BLaER1 (cell line): ENCODE data around the gene TCN2.

Experiments used
- H3K27ac ChIP-seq: shearing (Covaris generic); formaldehyde crosslinking; 2 replicates; pipeline ENCODE4 v1.8.1; 2022
- H3K27me3 ChIP-seq: shearing (Covaris generic); formaldehyde crosslinking; 2 replicates; pipeline ENCODE4 v1.8.1; 2022
- H3K36me3 ChIP-seq: shearing (Covaris generic); formaldehyde crosslinking; 2 replicates; pipeline ENCODE4 v1.8.1; 2022
- H3K4me1 ChIP-seq: shearing (Covaris generic); formaldehyde crosslinking; 2 replicates; pipeline ENCODE4 v1.8.1; 2022
- H3K4me2 ChIP-seq: shearing (Covaris generic); formaldehyde crosslinking; 2 replicates; pipeline ENCODE4 v1.8.1; 2022
- H3K4me3 ChIP-seq: shearing (Covaris generic); formaldehyde crosslinking; 2 replicates; pipeline ENCODE4 v1.8.1; 2022
- H3K9ac ChIP-seq: shearing (Covaris generic); formaldehyde crosslinking; 2 replicates; pipeline ENCODE4 v1.8.1; 2022
- H3K9me3 ChIP-seq: shearing (Covaris generic); formaldehyde crosslinking; 2 replicates; pipeline ENCODE4 v1.8.1; 2022
- H4K20me1 ChIP-seq: shearing (Covaris generic); formaldehyde crosslinking; 2 replicates; pipeline ENCODE4 v1.8.1; 2022
- Cebpa-rat ChIP-seq: shearing (Covaris generic); IDR thresholded peaks from 2 replicates; pipeline ENCODE4 v1.8.1; 2022

TCN2 gene

DNA sequence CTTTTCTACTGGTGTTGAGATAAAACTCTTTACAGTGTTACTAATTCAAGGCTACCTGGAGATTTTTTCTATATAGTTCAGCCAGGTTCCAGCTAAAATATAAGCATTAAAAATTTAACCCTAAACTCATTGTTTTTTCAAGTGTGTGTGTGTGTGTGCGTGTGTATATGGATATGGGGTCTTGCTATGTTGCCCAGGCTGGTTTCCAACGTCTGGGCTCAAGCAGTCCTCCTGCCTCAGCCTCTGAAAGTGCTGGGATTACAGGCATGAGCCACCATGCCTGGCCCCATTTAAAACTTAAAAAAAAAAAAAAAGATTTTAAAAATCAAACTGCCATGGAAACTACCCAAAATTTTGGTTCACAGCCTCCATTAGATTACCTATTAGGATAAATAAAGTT lies 10.8 kb upstream of the TCN2 start:
- Histone ChIP-seq H3K9ac (no peak overlapping the region), H4K20me1 (no peaks in the 10 kb centered on the region; the same call in 1 of the 2 replicates), H3K27ac (no peak overlapping the region), H3K4me2 (no peak overlapping the region), H3K4me3 (no peak overlapping the region), H3K9me3 (no peaks in the 10 kb centered on the region), H3K27me3 (no peaks in the 10 kb centered on the region; the same call in 1 of the 2 replicates), H3K36me3 (no peaks in the 10 kb centered on the region), H3K4me1 (peaks cover 7% of the 10 kb centered on the region)
- no peak for TF ChIP-seq Cebpa-rat

DNA sequence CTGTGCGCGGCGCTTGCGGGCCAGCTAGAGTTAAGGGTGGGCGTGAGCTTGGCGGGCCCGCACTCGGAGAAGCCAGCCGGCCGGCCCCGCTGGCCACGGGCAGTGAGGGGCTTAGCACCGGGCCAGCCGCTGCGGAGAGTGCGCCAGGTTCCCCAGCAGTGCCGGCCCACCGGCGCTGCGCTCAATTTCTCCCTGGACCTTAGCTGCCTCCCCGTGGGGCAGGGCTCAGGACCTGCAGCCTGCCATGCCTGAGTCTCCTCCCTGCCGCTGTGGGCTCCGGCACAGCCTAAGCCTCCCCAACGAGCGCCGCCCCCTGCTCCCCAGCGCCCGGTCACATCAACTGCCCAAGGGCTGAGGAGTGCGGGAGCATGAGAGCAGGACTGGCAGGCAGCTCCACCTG lies 10.1 kb upstream of the TCN2 start:
- H3K27me3 ChIP-seq, result no peaks in the 10 kb centered on the region; the same call in 1 of the 2 replicates
- no peak overlapping the region for H3K4me3 ChIP-seq
- no peak overlapping the region for H3K27ac ChIP-seq
- no peaks in the 10 kb centered on the region for H4K20me1 ChIP-seq
- no peak overlapping the region for H3K9ac ChIP-seq
- no peak overlapping the region for H3K4me2 ChIP-seq
- H3K9me3 ChIP-seq, result no peaks in the 10 kb centered on the region
- no peak for TF ChIP-seq Cebpa-rat
- peaks cover 7% of the 10 kb centered on the region for H3K4me1 ChIP-seq
- no peaks in the 10 kb centered on the region for H3K36me3 ChIP-seq

DNA sequence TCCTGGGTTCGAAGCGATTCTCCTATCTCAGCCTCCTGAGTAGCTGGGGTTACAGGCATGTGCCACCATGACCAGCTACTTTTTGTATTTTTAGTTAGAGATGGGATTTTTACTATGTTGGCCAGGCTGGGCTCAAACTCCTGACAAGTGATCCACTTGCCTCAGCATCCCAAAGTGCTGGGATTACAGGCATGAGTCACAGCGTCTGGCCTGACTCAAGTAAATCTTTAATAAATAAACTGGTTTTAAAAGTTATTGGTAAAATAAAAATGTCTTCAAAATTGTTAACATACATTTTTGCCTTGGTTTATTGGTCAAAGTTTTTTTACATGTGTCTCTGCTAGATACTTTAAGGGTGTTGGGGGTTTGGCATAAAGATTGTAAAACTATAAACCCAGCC lies 8.0 kb upstream of the TCN2 start:
- Histone ChIP-seq H3K27me3 (no peaks in the 10 kb centered on the region), H3K27ac (no peak overlapping the region), H3K36me3 (no peaks in the 10 kb centered on the region), H4K20me1 (no peaks in the 10 kb centered on the region), H3K9me3 (no peaks in the 10 kb centered on the region), H3K9ac (no peak overlapping the region), H3K4me1 (no peaks in the 10 kb centered on the region), H3K4me2 (no peak overlapping the region), H3K4me3 (no peak overlapping the region)
- TF ChIP-seq Cebpa-rat, result no peak

- no peaks in the 10 kb centered on the region for H3K9me3 ChIP-seq
- no peaks in the 10 kb centered on the region for H4K20me1 ChIP-seq
- no peaks in the 10 kb centered on the region for H3K36me3 ChIP-seq
- H3K9ac ChIP-seq, result no peak overlapping the region
- peaks cover 13% of the 10 kb centered on the region for H3K4me1 ChIP-seq
- H3K4me2 ChIP-seq, result no peak overlapping the region
- H3K27me3 ChIP-seq, result no peaks in the 10 kb centered on the region
- no peak for TF ChIP-seq Cebpa-rat
- H3K27ac ChIP-seq, result no peak overlapping the region
- H3K4me3 ChIP-seq, result no peak overlapping the region
These were observed 6.1 kb upstream of the TCN2 start for GRCh38 chr22:30600921-30601320.

DNA sequence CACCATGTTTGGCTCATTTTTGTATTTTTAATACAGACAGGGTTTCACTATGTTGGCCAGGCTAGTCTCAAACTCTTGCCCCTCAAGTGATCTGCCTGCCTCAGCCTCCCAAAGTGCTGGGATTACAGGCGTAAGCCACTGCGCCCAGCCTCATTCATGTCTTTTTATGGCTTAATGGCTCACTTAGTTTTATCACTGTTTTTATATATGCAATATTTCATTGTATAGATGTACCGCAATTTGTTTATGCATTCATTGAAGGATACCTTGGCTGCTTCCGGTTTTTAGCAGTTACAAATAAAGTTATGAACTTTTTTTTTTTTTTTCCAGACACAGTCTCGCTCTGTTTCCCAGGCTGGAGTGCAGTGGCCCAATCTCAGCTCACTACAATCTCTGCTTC lies 5.5 kb upstream of the TCN2 start:
- Histone ChIP-seq H3K36me3 (no peaks in the 10 kb centered on the region), H3K9ac (no peak overlapping the region), H3K9me3 (no peaks in the 10 kb centered on the region), H4K20me1 (no peaks in the 10 kb centered on the region), H3K27ac (no peak overlapping the region), H3K4me2 (no peak overlapping the region), H3K27me3 (no peaks in the 10 kb centered on the region), H3K4me3 (no peak overlapping the region), H3K4me1 (peaks cover 18% of the 10 kb centered on the region)
- no peak for TF ChIP-seq Cebpa-rat

GRCh38 chr22:30602049-30602448 lies 4.9 kb upstream of the TCN2 start:
- H3K27ac ChIP-seq, result no peak overlapping the region
- no peak for TF ChIP-seq Cebpa-rat
- H4K20me1 ChIP-seq, result no peaks in the 10 kb centered on the region
- H3K4me3 ChIP-seq, result no peak overlapping the region
- no peak overlapping the region for H3K9ac ChIP-seq
- no peak overlapping the region for H3K4me2 ChIP-seq
- peaks cover 23% of the 10 kb centered on the region for H3K4me1 ChIP-seq
- no peaks in the 10 kb centered on the region for H3K9me3 ChIP-seq
- no peaks in the 10 kb centered on the region for H3K27me3 ChIP-seq
- no peaks in the 10 kb centered on the region for H3K36me3 ChIP-seq

- H3K4me3 ChIP-seq, result no peak overlapping the region
- H3K4me1 ChIP-seq, result peaks cover 41% of the 10 kb centered on the region
- H3K36me3 ChIP-seq, result no peaks in the 10 kb centered on the region
- no peak overlapping the region for H3K27ac ChIP-seq
- H3K27me3 ChIP-seq, result no peaks in the 10 kb centered on the region
- H3K4me2 ChIP-seq, result no peak overlapping the region
- no peaks in the 10 kb centered on the region for H3K9me3 ChIP-seq
- H4K20me1 ChIP-seq, result no peaks in the 10 kb centered on the region
- H3K9ac ChIP-seq, result no peak overlapping the region
- no peak for TF ChIP-seq Cebpa-rat
These were observed 3.2 kb upstream of the TCN2 start for GRCh38 chr22:30603801-30604200.

DNA sequence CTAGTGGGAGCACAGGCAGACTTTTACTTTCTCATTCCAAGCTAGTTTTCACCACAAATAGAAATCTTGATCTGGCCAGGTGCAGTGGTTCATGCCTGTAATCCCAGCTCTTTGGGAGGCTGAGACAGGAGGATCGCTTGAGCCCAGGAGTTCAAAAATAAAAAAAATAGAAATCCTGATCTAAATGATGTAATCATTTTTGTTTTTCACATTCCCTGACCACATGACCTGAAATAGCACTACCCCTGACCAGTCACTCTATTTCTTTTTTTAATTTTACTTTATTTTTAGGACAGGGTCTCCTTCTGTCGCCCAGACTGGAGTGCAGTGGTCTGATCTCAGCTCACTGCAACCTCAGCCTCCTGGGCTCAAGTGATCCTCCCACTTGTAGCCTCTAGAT lies 2.3 kb upstream of the TCN2 start:
- Histone ChIP-seq H3K4me2 (no peak overlapping the region), H3K27me3 (no peaks in the 10 kb centered on the region), H3K36me3 (no peaks in the 10 kb centered on the region), H3K4me3 (no peak overlapping the region), H4K20me1 (no peaks in the 10 kb centered on the region), H3K9me3 (no peaks in the 10 kb centered on the region), H3K9ac (no peak overlapping the region), H3K4me1 (peaks cover 50% of the 10 kb centered on the region), H3K27ac (no peak overlapping the region)
- TF ChIP-seq Cebpa-rat, result no peak

DNA sequence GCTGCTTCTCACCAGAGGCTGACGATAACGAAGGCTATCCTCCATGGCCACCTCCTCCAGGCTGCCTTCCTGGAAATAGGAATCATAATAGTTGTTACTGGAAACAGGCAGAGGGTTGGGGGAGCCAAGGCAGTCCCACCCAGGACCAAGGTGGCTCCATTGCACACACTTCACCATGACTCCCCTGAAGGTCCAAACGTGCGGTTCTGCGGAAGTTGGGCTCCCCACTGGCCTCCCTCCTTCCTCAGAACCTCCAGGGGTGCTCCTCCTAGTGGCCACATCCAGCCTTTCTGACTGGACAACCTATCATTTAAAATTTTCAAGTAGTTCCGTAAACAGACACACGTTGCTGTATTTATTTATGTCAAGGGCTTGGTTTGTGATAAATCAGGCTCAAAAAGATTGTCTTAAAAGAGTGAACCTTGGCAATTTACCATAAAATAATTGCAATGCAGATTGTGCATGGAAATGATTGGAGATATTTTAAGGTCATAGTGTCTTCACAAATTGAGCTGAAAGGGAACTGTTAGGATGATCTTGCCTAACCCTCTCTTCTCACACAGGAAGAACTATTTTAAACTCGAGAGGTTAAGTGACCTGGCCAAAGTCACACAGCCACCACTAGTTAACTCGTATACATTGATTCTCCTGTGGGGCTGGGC lies 1.4 kb upstream of the TCN2 start:
- no peaks in the 10 kb centered on the region for H3K27me3 ChIP-seq
- peak overlapping the region; percentile 95 for H3K4me2 ChIP-seq
- H4K20me1 ChIP-seq, result no peaks in the 10 kb centered on the region
- peak overlapping the region; percentile 63; the same call in 1 of the 2 replicates for H3K9ac ChIP-seq
- peak overlapping the region; percentile 71; the same call in 1 of the 2 replicates for H3K27ac ChIP-seq
- peaks cover 58% of the 10 kb centered on the region for H3K4me1 ChIP-seq
- 0 out of 2 replicates have a peak overlapping the region, but pooled peaks have one; percentile 68 for H3K4me3 ChIP-seq
- no peak for TF ChIP-seq Cebpa-rat
- H3K36me3 ChIP-seq, result no peaks in the 10 kb centered on the region
- H3K9me3 ChIP-seq, result no peaks in the 10 kb centered on the region

GRCh38 chr22:30607300-30607930 lies 441 bp downstream of the TCN2 start:
- Histone ChIP-seq H3K9me3 (no peaks in the 10 kb centered on the region), H3K9ac (peak overlapping the region; percentile 76), H3K4me3 (peak overlapping the region; percentile 68), H3K36me3 (no peaks in the 10 kb centered on the region), H3K27me3 (no peaks in the 10 kb centered on the region), H3K4me1 (peaks cover 59% of the 10 kb centered on the region), H3K4me2 (peak overlapping the region; percentile 95), H3K27ac (peak overlapping the region; percentile 75), H4K20me1 (no peaks in the 10 kb centered on the region)
- TF ChIP-seq Cebpa-rat, result no peak
